ENCODE measurements around the gene KCNIP3. TPM values are rescaled to one million over a fixed set of nuclear protein-coding genes. Genes with fewer than 3 reads are reported as not detected.

KCNIP3 gene
- total RNA-seq, 1 experiment from 2014 or later: not detected

GRCh38 chr2:95316466-95317122 is 19.4 kb downstream of the KCNIP3 start:
- Histone ChIP-seq H2AFZ (ENCODE audit: low read length) (no peak overlapping the region), H3K36me3 (ENCODE audit: insufficient read depth, low read length) (no peaks in the 10 kb centered on the region), H3K9me2 (replicated peaks; ENCODE audit: insufficient read depth, low read length) (no peaks in the 10 kb centered on the region), H3K4me1 (ENCODE audit: low read length) (no peaks in the 10 kb centered on the region), H3K9me3 (ENCODE audit: low read length) (no peaks in the 10 kb centered on the region), H4K20me1 (ENCODE audit: insufficient read depth, low read depth, low read length) (no peaks in the 10 kb centered on the region), H3K9ac (ENCODE audit: low read length) (no peak overlapping the region), H3K4me2 (ENCODE audit: low read depth, low read length, poor library complexity, severe bottlenecking) (no peak overlapping the region), H3K79me2 (ENCODE audit: low read length) (no peaks in the 10 kb centered on the region), H3K27me3 (ENCODE audit: low read length) (no peaks in the 10 kb centered on the region), H3K4me3 (ENCODE audit: low read length) (no peak overlapping the region), H3K27ac (ENCODE audit: low read length) (no peak overlapping the region)
- no peak for DNase-seq

GRCh38 chr2:95317123-95317500 is 20.0 kb downstream of the KCNIP3 start:
- H3K4me1 ChIP-seq (ENCODE audit: low read length): no peaks in the 10 kb centered on the region
- H3K36me3 ChIP-seq (ENCODE audit: insufficient read depth, low read length): no peaks in the 10 kb centered on the region
- H3K9ac ChIP-seq (ENCODE audit: low read length): no peak overlapping the region
- H3K27me3 ChIP-seq (ENCODE audit: low read length): no peaks in the 10 kb centered on the region
- no peak overlapping the region for H3K4me2 ChIP-seq (ENCODE audit: low read depth, low read length, poor library complexity, severe bottlenecking)
- no peaks in the 10 kb centered on the region for H3K9me2 ChIP-seq (replicated peaks; ENCODE audit: insufficient read depth, low read length)
- DNase-seq: no peak
- no peak overlapping the region for H3K27ac ChIP-seq (ENCODE audit: low read length)
- H4K20me1 ChIP-seq (ENCODE audit: insufficient read depth, low read depth, low read length): no peaks in the 10 kb centered on the region
- H2AFZ ChIP-seq (ENCODE audit: low read length): no peak overlapping the region
- H3K9me3 ChIP-seq (ENCODE audit: low read length): no peaks in the 10 kb centered on the region
- H3K79me2 ChIP-seq (ENCODE audit: low read length): no peaks in the 10 kb centered on the region
- H3K4me3 ChIP-seq (ENCODE audit: low read length): no peak overlapping the region

- H3K4me3 ChIP-seq (ENCODE audit: low read length): no peak overlapping the region
Observed at GRCh38 chr2:95317665-95318425, 20.7 kb downstream of the KCNIP3 start.

GRCh38 chr2:95318431-95319220 is 21.5 kb downstream of the KCNIP3 start:
- Histone ChIP-seq H3K9ac (ENCODE audit: low read length) (no peak overlapping the region), H4K20me1 (ENCODE audit: insufficient read depth, low read depth, low read length) (no peaks in the 10 kb centered on the region)
- no peak for DNase-seq

More at GRCh38 chr2:95317665-95318425, 20.7 kb downstream of the KCNIP3 start:
- Histone ChIP-seq H3K27me3 (ENCODE audit: low read length) (no peaks in the 10 kb centered on the region), H3K9me2 (replicated peaks; ENCODE audit: insufficient read depth, low read length) (no peaks in the 10 kb centered on the region), H3K4me1 (ENCODE audit: low read length) (no peaks in the 10 kb centered on the region), H3K9ac (ENCODE audit: low read length) (no peak overlapping the region), H2AFZ (ENCODE audit: low read length) (no peak overlapping the region), H3K36me3 (ENCODE audit: insufficient read depth, low read length) (no peaks in the 10 kb centered on the region), H3K4me2 (ENCODE audit: low read depth, low read length, poor library complexity, severe bottlenecking) (no peak overlapping the region), H3K9me3 (ENCODE audit: low read length) (no peaks in the 10 kb centered on the region), H3K27ac (ENCODE audit: low read length) (no peak overlapping the region), H4K20me1 (ENCODE audit: insufficient read depth, low read depth, low read length) (no peaks in the 10 kb centered on the region), H3K79me2 (ENCODE audit: low read length) (no peaks in the 10 kb centered on the region)
- no peak for DNase-seq

GRCh38 chr2:95319481-95320343 is 22.6 kb downstream of the KCNIP3 start:
- no peaks in the 10 kb centered on the region for H3K36me3 ChIP-seq (ENCODE audit: insufficient read depth, low read length)
- no peak overlapping the region for H2AFZ ChIP-seq (ENCODE audit: low read length)
- H3K79me2 ChIP-seq (ENCODE audit: low read length): no peaks in the 10 kb centered on the region
- H3K27ac ChIP-seq (ENCODE audit: low read length): no peak overlapping the region
- no peak overlapping the region for H3K4me2 ChIP-seq (ENCODE audit: low read depth, low read length, poor library complexity, severe bottlenecking)
- H3K9me2 ChIP-seq (replicated peaks; ENCODE audit: insufficient read depth, low read length): no peaks in the 10 kb centered on the region
- no peaks in the 10 kb centered on the region for H3K9me3 ChIP-seq (ENCODE audit: low read length)
- no peaks in the 10 kb centered on the region for H3K4me1 ChIP-seq (ENCODE audit: low read length)
- H3K4me3 ChIP-seq (ENCODE audit: low read length): no peak overlapping the region
- H3K9ac ChIP-seq (ENCODE audit: low read length): no peak overlapping the region
- H4K20me1 ChIP-seq (ENCODE audit: insufficient read depth, low read depth, low read length): no peaks in the 10 kb centered on the region
- H3K27me3 ChIP-seq (ENCODE audit: low read length): no peaks in the 10 kb centered on the region
- no peak for DNase-seq

More at GRCh38 chr2:95318431-95319220, 21.5 kb downstream of the KCNIP3 start:
- Histone ChIP-seq H3K9me3 (ENCODE audit: low read length) (no peaks in the 10 kb centered on the region), H3K4me1 (ENCODE audit: low read length) (no peaks in the 10 kb centered on the region), H2AFZ (ENCODE audit: low read length) (no peak overlapping the region), H3K79me2 (ENCODE audit: low read length) (no peaks in the 10 kb centered on the region), H3K36me3 (ENCODE audit: insufficient read depth, low read length) (no peaks in the 10 kb centered on the region), H3K4me2 (ENCODE audit: low read depth, low read length, poor library complexity, severe bottlenecking) (no peak overlapping the region), H3K27me3 (ENCODE audit: low read length) (no peaks in the 10 kb centered on the region), H3K4me3 (ENCODE audit: low read length) (no peak overlapping the region), H3K9me2 (replicated peaks; ENCODE audit: insufficient read depth, low read length) (no peaks in the 10 kb centered on the region), H3K27ac (ENCODE audit: low read length) (no peak overlapping the region)

GRCh38 chr2:95320344-95320712 is 23.2 kb downstream of the KCNIP3 start:
- H3K4me3 ChIP-seq (ENCODE audit: low read length): no peak overlapping the region
- H3K4me1 ChIP-seq (ENCODE audit: low read length): no peaks in the 10 kb centered on the region
- no peak overlapping the region for H3K27ac ChIP-seq (ENCODE audit: low read length)
- H3K79me2 ChIP-seq (ENCODE audit: low read length): no peaks in the 10 kb centered on the region
- no peaks in the 10 kb centered on the region for H3K36me3 ChIP-seq (ENCODE audit: insufficient read depth, low read length)
- H3K4me2 ChIP-seq (ENCODE audit: low read depth, low read length, poor library complexity, severe bottlenecking): no peak overlapping the region
- no peak for DNase-seq
- H4K20me1 ChIP-seq (ENCODE audit: insufficient read depth, low read depth, low read length): no peaks in the 10 kb centered on the region
- H3K9ac ChIP-seq (ENCODE audit: low read length): no peak overlapping the region
- H3K9me3 ChIP-seq (ENCODE audit: low read length): no peaks in the 10 kb centered on the region
- H3K27me3 ChIP-seq (ENCODE audit: low read length): no peaks in the 10 kb centered on the region
- H2AFZ ChIP-seq (ENCODE audit: low read length): no peak overlapping the region
- H3K9me2 ChIP-seq (replicated peaks; ENCODE audit: insufficient read depth, low read length): no peaks in the 10 kb centered on the region

GRCh38 chr2:95320986-95321767 is 24.0 kb downstream of the KCNIP3 start:
- no peak overlapping the region for H3K4me3 ChIP-seq (ENCODE audit: low read length)
- no peak overlapping the region for H3K4me2 ChIP-seq (ENCODE audit: low read depth, low read length, poor library complexity, severe bottlenecking)
- H3K79me2 ChIP-seq (ENCODE audit: low read length): no peaks in the 10 kb centered on the region
- H3K9me3 ChIP-seq (ENCODE audit: low read length): no peaks in the 10 kb centered on the region
- H3K4me1 ChIP-seq (ENCODE audit: low read length): no peaks in the 10 kb centered on the region
- no peaks in the 10 kb centered on the region for H3K9me2 ChIP-seq (replicated peaks; ENCODE audit: insufficient read depth, low read length)
- no peak overlapping the region for H3K27ac ChIP-seq (ENCODE audit: low read length)
- no peak overlapping the region for H2AFZ ChIP-seq (ENCODE audit: low read length)
- no peaks in the 10 kb centered on the region for H4K20me1 ChIP-seq (ENCODE audit: insufficient read depth, low read depth, low read length)
- DNase-seq: no peak
- H3K9ac ChIP-seq (ENCODE audit: low read length): no peak overlapping the region
- H3K27me3 ChIP-seq (ENCODE audit: low read length): no peaks in the 10 kb centered on the region
- no peaks in the 10 kb centered on the region for H3K36me3 ChIP-seq (ENCODE audit: insufficient read depth, low read length)

Measured in Karpas-422 (cell line).